Activated CD8-positive, alpha-beta memory T cell treated with anti-CD3 and anti-CD28 coated beads, Interleukin-2, amount 50 U/mL, for 48 hours (primary cell): ENCODE data around the gene NDST4.
"Not testable (repeated sequence)": the region's sequence is repeated elsewhere in the genome, so short reads cannot be mapped to it uniquely, and the experiment has no call there.

Source experiments
- DNase-seq: peaks from one replicate; pipeline ENCODE4 v3.0.0-alpha.2; 2020

Gene NDST4

GRCh38 chr4:115053313-115053712, 60.1 kb downstream of the NDST4 start:
- DNase-seq = no peak

- no peak for DNase-seq
Measured at GRCh38 chr4:115042496-115042895, 70.9 kb downstream of the NDST4 start.

- no peak for DNase-seq
Measured at GRCh38 chr4:115030281-115030680, 83.1 kb downstream of the NDST4 start.

GRCh38 chr4:115028682-115029410, 84.6 kb downstream of the NDST4 start:
- DNase-seq = no peak

- DNase-seq = no peak
Measured at GRCh38 chr4:114999880-115000279, 113.5 kb downstream of the NDST4 start.

GRCh38 chr4:114998316-114998715, 115.1 kb downstream of the NDST4 start:
- no peak for DNase-seq

GRCh38 chr4:114997576-114998247, 115.7 kb downstream of the NDST4 start:
- no peak for DNase-seq

- no peak for DNase-seq
Measured at GRCh38 chr4:114986133-114986532, 127.3 kb downstream of the NDST4 start.

GRCh38 chr4:114980932-114981708, 132.3 kb downstream of the NDST4 start:
- no peak for DNase-seq

GRCh38 chr4:114980399-114980798, 133.0 kb downstream of the NDST4 start:
- DNase-seq = not testable (repeated sequence)

GRCh38 chr4:114976901-114977300, 136.5 kb downstream of the NDST4 start:
- no peak for DNase-seq

- DNase-seq = no peak
Measured at GRCh38 chr4:114964026-114964425, 149.4 kb downstream of the NDST4 start.

- no peak for DNase-seq
Measured at GRCh38 chr4:114945616-114946015, 167.8 kb downstream of the NDST4 start.

- no peak for DNase-seq
Measured at GRCh38 chr4:114941503-114941902, 171.9 kb downstream of the NDST4 start.

GRCh38 chr4:114927881-114928280, 185.5 kb downstream of the NDST4 start:
- no peak for DNase-seq

GRCh38 chr4:114926583-114926982, 186.8 kb downstream of the NDST4 start:
- DNase-seq = no peak

GRCh38 chr4:114924311-114924710, 189.1 kb downstream of the NDST4 start:
- no peak for DNase-seq

- DNase-seq = no peak
Measured at GRCh38 chr4:114922592-114922933, 190.9 kb downstream of the NDST4 start.

- DNase-seq = no peak
Measured at GRCh38 chr4:114921790-114922591, 191.4 kb downstream of the NDST4 start.

- DNase-seq = no peak
Measured at GRCh38 chr4:114921191-114921590, 192.2 kb downstream of the NDST4 start.

GRCh38 chr4:114911111-114911510, 202.3 kb downstream of the NDST4 start:
- DNase-seq = no peak

- DNase-seq = no peak
Measured at GRCh38 chr4:114907568-114907967, 205.9 kb downstream of the NDST4 start.

GRCh38 chr4:114905017-114905416, 208.4 kb downstream of the NDST4 start:
- DNase-seq = no peak
